ENCODE measurements around the gene SLIT3.

SLIT3 gene

GRCh38 chr5:168932400-168933189 is 368.3 kb downstream of the SLIT3 start:
- no peak for DNase-seq (ENCODE audit: low read depth, low spot score)

- peak; percentile 15 for DNase-seq (ENCODE audit: low read depth, low spot score)
Measured at GRCh38 chr5:168931638-168932345, 369.1 kb downstream of the SLIT3 start.

- no peak for DNase-seq (ENCODE audit: low read depth, low spot score)
Measured at GRCh38 chr5:168929656-168930055, 371.3 kb downstream of the SLIT3 start.

GRCh38 chr5:168925160-168925559 is 375.8 kb downstream of the SLIT3 start:
- DNase-seq (ENCODE audit: low read depth, low spot score): no peak

GRCh38 chr5:168921147-168921866 is 379.6 kb downstream of the SLIT3 start:
- DNase-seq (ENCODE audit: low read depth, low spot score): no peak

GRCh38 chr5:168920019-168920810 is 380.7 kb downstream of the SLIT3 start:
- no peak for DNase-seq (ENCODE audit: low read depth, low spot score)

- no peak for DNase-seq (ENCODE audit: low read depth, low spot score)
Measured at GRCh38 chr5:168917947-168918600, 382.9 kb downstream of the SLIT3 start.

- DNase-seq (ENCODE audit: low read depth, low spot score): no peak
Measured at GRCh38 chr5:168916852-168917251, 384.1 kb downstream of the SLIT3 start.

GRCh38 chr5:168916266-168916665 is 384.7 kb downstream of the SLIT3 start:
- DNase-seq (ENCODE audit: low read depth, low spot score): no peak

- DNase-seq (ENCODE audit: low read depth, low spot score): no peak
Measured at GRCh38 chr5:168914491-168914890, 386.4 kb downstream of the SLIT3 start.

- DNase-seq (ENCODE audit: low read depth, low spot score): no peak
Measured at GRCh38 chr5:168910874-168911273, 390.1 kb downstream of the SLIT3 start.

GRCh38 chr5:168908207-168908606 is 392.7 kb downstream of the SLIT3 start:
- peak; percentile 82 for DNase-seq (ENCODE audit: low read depth, low spot score)

GRCh38 chr5:168903061-168903460 is 397.9 kb downstream of the SLIT3 start:
- no peak for DNase-seq (ENCODE audit: low read depth, low spot score)

- DNase-seq (ENCODE audit: low read depth, low spot score): no peak
Measured at GRCh38 chr5:168899673-168900072, 401.3 kb downstream of the SLIT3 start.

GRCh38 chr5:168899264-168899663 is 401.7 kb downstream of the SLIT3 start:
- no peak for DNase-seq (ENCODE audit: low read depth, low spot score)

- no peak for DNase-seq (ENCODE audit: low read depth, low spot score)
Measured at GRCh38 chr5:168898247-168898911, 402.6 kb downstream of the SLIT3 start.

- DNase-seq (ENCODE audit: low read depth, low spot score): no peak
Measured at GRCh38 chr5:168897387-168898122, 403.4 kb downstream of the SLIT3 start.

GRCh38 chr5:168895295-168896071 is 405.5 kb downstream of the SLIT3 start:
- no peak for DNase-seq (ENCODE audit: low read depth, low spot score)

- no peak for DNase-seq (ENCODE audit: low read depth, low spot score)
Measured at GRCh38 chr5:168893283-168893682, 407.7 kb downstream of the SLIT3 start.
